Activated B cell treated with CpG ODN at 0.5 μM for 24 hours (primary cell): ENCODE results near the gene GALNT15. TPM values are rescaled to one million over a fixed set of nuclear protein-coding genes. Genes with fewer than 3 reads are reported as not detected.

Experiments used
- ATAC-seq: fragments of 200-7000 bp; cut with Tn5 transposase; one replicate; pipeline ENCODE4 v1.10.0; 2021; ENCODE audit warnings: low read depth, mild to moderate bottlenecking, moderate library complexity
- CTCF ChIA-PET: fragments of 350-600 bp; sonication (Branson Sonifier 250); formaldehyde crosslinking; loops from one replicate; lab custom pipeline; 2021; ENCODE audit warnings: antibody characterized with exemption; lab: Charles Lee
- POLR2A ChIA-PET: fragments of 350-600 bp; sonication (Branson Sonifier 250); formaldehyde crosslinking; loops from one replicate; lab custom pipeline; 2021; ENCODE audit warnings: antibody characterized with exemption; lab: Charles Lee
- DNase-seq: peaks from one replicate; pipeline ENCODE4 v3.0.0; 2022
- H3K27ac Mint-ChIP-seq: one replicate; pipeline ENCODE4 v1.8.0; 2020; ENCODE audit warnings: mixed read lengths
- H3K27me3 Mint-ChIP-seq: one replicate; pipeline ENCODE4 v1.8.0; 2021; ENCODE audit warnings: mixed read lengths
- H3K36me3 Mint-ChIP-seq: one replicate; pipeline ENCODE4 v1.8.0; 2021; ENCODE audit warnings: low read depth, mixed read lengths
- H3K4me1 Mint-ChIP-seq: one replicate; pipeline ENCODE4 v1.8.0; 2021; ENCODE audit warnings: mixed read lengths
- H3K4me3 Mint-ChIP-seq: one replicate; pipeline ENCODE4 v1.8.0; 2020; ENCODE audit warnings: mild to moderate bottlenecking, mixed read lengths
- H3K9me3 Mint-ChIP-seq: one replicate; pipeline ENCODE4 v1.8.0; 2020; ENCODE audit warnings: mixed read lengths
- intact Hi-C: fragments of 100-400 bp; cut with micrococcal nuclease; formaldehyde crosslinking; loops from one replicate; pipeline ENCODE4 v1.15.1; 2024
- total RNA-seq: library from RNA; stranded (reverse); gene quantifications from 2 replicates; pipeline ENCODE4 v1.2.3, GENCODE V29; 2022
- TF ChIP-seq, protein P1 (sequence below): fragments of 200-600 bp; IDR thresholded peaks from one replicate; pipeline ENCODE4 v1.8.0; 2022; ENCODE audit warnings: antibody characterized with exemption, mild to moderate bottlenecking

The GALNT15 gene, protein sequence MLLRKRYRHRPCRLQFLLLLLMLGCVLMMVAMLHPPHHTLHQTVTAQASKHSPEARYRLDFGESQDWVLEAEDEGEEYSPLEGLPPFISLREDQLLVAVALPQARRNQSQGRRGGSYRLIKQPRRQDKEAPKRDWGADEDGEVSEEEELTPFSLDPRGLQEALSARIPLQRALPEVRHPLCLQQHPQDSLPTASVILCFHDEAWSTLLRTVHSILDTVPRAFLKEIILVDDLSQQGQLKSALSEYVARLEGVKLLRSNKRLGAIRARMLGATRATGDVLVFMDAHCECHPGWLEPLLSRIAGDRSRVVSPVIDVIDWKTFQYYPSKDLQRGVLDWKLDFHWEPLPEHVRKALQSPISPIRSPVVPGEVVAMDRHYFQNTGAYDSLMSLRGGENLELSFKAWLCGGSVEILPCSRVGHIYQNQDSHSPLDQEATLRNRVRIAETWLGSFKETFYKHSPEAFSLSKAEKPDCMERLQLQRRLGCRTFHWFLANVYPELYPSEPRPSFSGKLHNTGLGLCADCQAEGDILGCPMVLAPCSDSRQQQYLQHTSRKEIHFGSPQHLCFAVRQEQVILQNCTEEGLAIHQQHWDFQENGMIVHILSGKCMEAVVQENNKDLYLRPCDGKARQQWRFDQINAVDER
- not detected in 2 replicates for total RNA-seq

DNA sequence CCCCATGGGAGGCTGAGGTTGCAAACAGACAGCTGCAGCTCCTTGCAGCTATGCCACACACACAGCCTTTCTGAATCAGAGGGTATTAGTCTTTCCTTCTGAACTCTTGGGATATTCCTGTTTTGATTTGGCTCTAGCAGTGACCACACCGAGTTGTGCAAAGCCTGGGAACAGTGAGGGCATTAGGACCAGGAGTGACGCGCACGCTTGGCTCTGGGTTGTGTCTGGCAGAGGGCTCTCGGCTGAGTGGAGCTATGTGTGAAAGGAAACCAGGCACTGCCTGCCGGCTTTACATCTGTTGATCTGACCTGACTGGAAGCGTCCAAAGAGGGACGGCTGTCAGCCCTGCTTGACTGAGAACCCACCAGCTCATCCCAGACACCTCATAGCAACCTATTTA is at the start of gene GALNT15:
Gene GALNT15, plus strand, starts transcription at position 292 of the 400 bp plus-strand sequence. CDS start 472 bp downstream, outside the sequence.
- H3K27ac Mint-ChIP-seq: no peak within 1 kb of the TSS
- H3K27me3 Mint-ChIP-seq: peaks cover 18% of the 10 kb centered on the region
- intact Hi-C loops: no loop called here
- peaks cover 8% of the 10 kb centered on the region for H3K4me1 Mint-ChIP-seq
- ATAC-seq: no peak
- TF ChIP-seq, protein P1, sequence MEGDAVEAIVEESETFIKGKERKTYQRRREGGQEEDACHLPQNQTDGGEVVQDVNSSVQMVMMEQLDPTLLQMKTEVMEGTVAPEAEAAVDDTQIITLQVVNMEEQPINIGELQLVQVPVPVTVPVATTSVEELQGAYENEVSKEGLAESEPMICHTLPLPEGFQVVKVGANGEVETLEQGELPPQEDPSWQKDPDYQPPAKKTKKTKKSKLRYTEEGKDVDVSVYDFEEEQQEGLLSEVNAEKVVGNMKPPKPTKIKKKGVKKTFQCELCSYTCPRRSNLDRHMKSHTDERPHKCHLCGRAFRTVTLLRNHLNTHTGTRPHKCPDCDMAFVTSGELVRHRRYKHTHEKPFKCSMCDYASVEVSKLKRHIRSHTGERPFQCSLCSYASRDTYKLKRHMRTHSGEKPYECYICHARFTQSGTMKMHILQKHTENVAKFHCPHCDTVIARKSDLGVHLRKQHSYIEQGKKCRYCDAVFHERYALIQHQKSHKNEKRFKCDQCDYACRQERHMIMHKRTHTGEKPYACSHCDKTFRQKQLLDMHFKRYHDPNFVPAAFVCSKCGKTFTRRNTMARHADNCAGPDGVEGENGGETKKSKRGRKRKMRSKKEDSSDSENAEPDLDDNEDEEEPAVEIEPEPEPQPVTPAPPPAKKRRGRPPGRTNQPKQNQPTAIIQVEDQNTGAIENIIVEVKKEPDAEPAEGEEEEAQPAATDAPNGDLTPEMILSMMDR: no peak
- H3K9me3 Mint-ChIP-seq: no peaks in the 10 kb centered on the region
- DNase-seq: no peak
- no peak within 1 kb of the TSS for H3K4me3 Mint-ChIP-seq
- ChIA-PET POLR2A (no interaction called here), CTCF (interaction anchor here (1.2 kb wide), 1 partner anchor 9 kb away, joined by 3 read pairs; no protein-coding TSS in a partner anchor)
- no peaks in the 10 kb centered on the region for H3K36me3 Mint-ChIP-seq

DNA sequence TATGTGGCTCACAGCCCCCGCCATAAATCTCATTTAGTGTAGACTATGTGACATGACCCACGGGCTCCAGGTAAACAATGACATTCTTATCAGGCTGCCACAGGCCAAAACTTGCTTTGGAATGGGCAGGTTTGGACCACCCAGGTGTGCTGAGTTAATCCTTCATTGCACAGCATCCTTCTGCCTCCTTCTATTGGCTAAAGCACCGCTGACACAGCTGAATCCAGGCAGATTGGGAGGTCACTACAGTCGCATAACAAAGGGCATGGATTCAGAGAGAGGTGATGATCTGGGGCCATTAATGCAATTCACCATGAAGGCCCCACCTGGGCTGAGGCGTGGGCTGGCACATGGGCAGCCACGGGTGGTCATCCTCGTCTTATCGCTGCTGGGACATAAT is 47.8 kb upstream of the GALNT15 start:
- peaks cover under 1% of the 10 kb centered on the region for H3K27me3 Mint-ChIP-seq
- no peak for ATAC-seq
- no peaks in the 10 kb centered on the region for H3K36me3 Mint-ChIP-seq
- H3K4me1 Mint-ChIP-seq: no peaks in the 10 kb centered on the region
- no peak for DNase-seq
- intact Hi-C loops: no loop called here
- H3K27ac Mint-ChIP-seq: no peak overlapping the region
- CTCF ChIA-PET: no interaction called here
- TF ChIP-seq, protein P1: no peak
- POLR2A ChIA-PET: no interaction called here
- H3K4me3 Mint-ChIP-seq: no peak overlapping the region
- H3K9me3 Mint-ChIP-seq: no peaks in the 10 kb centered on the region

DNA sequence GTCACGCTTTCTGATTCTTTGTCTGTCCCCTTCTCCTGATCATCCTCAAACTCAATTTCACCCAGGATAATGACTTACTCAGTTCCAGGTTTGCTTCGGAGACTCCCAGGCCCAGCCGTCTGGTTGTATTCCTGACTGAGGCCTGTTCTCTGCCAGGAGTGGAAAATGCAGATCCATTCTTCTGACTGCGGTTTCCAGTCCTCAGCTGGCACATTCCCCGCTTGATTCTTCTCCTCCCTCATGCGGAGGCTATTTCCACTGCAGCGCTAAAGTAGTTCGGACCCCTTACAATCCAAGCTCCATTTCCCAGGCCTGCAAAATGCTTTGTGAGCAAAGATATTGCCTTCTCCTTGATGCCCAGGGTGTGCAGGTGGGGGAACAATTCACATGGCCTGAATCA is 47.2 kb upstream of the GALNT15 start:
- no peak for DNase-seq
- ChIA-PET POLR2A (no interaction called here), CTCF (no interaction called here)
- H3K4me3 Mint-ChIP-seq: no peak overlapping the region
- intact Hi-C loops: no loop called here
- no peak for ATAC-seq
- H3K4me1 Mint-ChIP-seq: no peaks in the 10 kb centered on the region
- H3K36me3 Mint-ChIP-seq: no peaks in the 10 kb centered on the region
- no peak overlapping the region for H3K27ac Mint-ChIP-seq
- H3K9me3 Mint-ChIP-seq: no peaks in the 10 kb centered on the region
- TF ChIP-seq, protein P1: no peak
- H3K27me3 Mint-ChIP-seq: peaks cover 2% of the 10 kb centered on the region

GRCh38 chr3:16130066-16130465 is 44.4 kb upstream of the GALNT15 start:
- no peaks in the 10 kb centered on the region for H3K36me3 Mint-ChIP-seq
- H3K4me3 Mint-ChIP-seq: no peak overlapping the region
- ATAC-seq (no peak), DNase-seq (no peak)
- intact Hi-C loops: no loop called here
- no peaks in the 10 kb centered on the region for H3K4me1 Mint-ChIP-seq
- no peak overlapping the region for H3K27ac Mint-ChIP-seq
- ChIA-PET POLR2A (no interaction called here), CTCF (no interaction called here)
- H3K27me3 Mint-ChIP-seq: peaks cover 8% of the 10 kb centered on the region
- TF ChIP-seq, protein P1: no peak
- H3K9me3 Mint-ChIP-seq: no peaks in the 10 kb centered on the region

DNA sequence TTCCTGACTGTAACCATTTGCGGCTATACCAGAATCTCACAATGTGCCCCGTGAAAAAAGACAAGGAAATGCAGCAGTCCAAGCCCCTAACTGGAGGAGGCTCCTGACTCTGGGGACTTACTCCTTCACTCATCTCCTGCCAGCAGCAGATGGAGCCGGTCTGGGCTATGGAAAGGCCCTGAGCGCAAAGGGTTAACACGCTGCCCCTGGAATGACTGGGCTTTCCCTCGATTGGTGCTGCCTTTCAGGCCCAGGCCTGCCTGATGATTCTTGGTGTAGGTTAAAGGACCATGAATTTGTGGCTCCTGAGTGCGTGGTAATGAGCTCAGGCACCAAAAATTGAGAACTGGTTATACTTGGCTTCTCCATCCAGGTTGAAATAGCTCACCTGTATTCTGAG is 42.3 kb upstream of the GALNT15 start:
- Mint-ChIP-seq H3K4me1 (no peaks in the 10 kb centered on the region), H3K36me3 (no peaks in the 10 kb centered on the region), H3K4me3 (no peak overlapping the region), H3K9me3 (peaks cover under 1% of the 10 kb centered on the region), H3K27ac (no peak overlapping the region), H3K27me3 (peaks cover 13% of the 10 kb centered on the region)
- TF ChIP-seq, protein P1: no peak
- ATAC-seq (no peak), DNase-seq (no peak)
- ChIA-PET POLR2A (no interaction called here), CTCF (no interaction called here)
- intact Hi-C loops: no loop called here
